IPS-18c (cell line): ENCODE data around the gene CSTPP1.
A peak's percentile ranks its signal among the peaks of the same experiment; 100 is the strongest.

Source experiments
- H3K4me3 ChIP-seq: 2 replicates; pipeline ENCODE4 v1.7.0; 2013; ENCODE audit warnings: low read depth, mild to moderate bottlenecking, low read length, moderate library complexity; ENCODE audit not compliant: insufficient read depth
- H3K9me3 ChIP-seq: one replicate; pipeline ENCODE4 v1.6.1; 2013; ENCODE audit warnings: mild to moderate bottlenecking, low read length, moderate library complexity; ENCODE audit not compliant: control insufficient read depth, insufficient read depth

CSTPP1 gene

GRCh38 chr11:46936138-46937110 is at the start of gene CSTPP1:
Gene CSTPP1 (plus strand): TSS chr11:46936761. CDS start chr11:46936806, 45 bp downstream.
- Histone ChIP-seq H3K4me3 (peak within 1 kb of the TSS; percentile 69), H3K9me3 (no peaks in the 10 kb centered on the region)

- Histone ChIP-seq H3K4me3 (no peak overlapping the region), H3K9me3 (no peaks in the 10 kb centered on the region)
Measured at GRCh38 chr11:46888636-46889035, 47.9 kb upstream of the CSTPP1 start.

- Histone ChIP-seq H3K9me3 (no peaks in the 10 kb centered on the region), H3K4me3 (no peak overlapping the region)
Measured at GRCh38 chr11:46889251-46889650, 47.3 kb upstream of the CSTPP1 start.

GRCh38 chr11:46889689-46890475 is 46.7 kb upstream of the CSTPP1 start:
- no peak overlapping the region for H3K4me3 ChIP-seq
- no peaks in the 10 kb centered on the region for H3K9me3 ChIP-seq

- Histone ChIP-seq H3K9me3 (no peaks in the 10 kb centered on the region), H3K4me3 (no peak overlapping the region)
Measured at GRCh38 chr11:46890665-46891064, 45.9 kb upstream of the CSTPP1 start.

GRCh38 chr11:46892109-46892508 is 44.5 kb upstream of the CSTPP1 start:
- Histone ChIP-seq H3K9me3 (no peaks in the 10 kb centered on the region), H3K4me3 (no peak overlapping the region)

- Histone ChIP-seq H3K4me3 (no peak overlapping the region), H3K9me3 (no peaks in the 10 kb centered on the region)
Measured at GRCh38 chr11:46892838-46893237, 43.7 kb upstream of the CSTPP1 start.

- Histone ChIP-seq H3K4me3 (no peak overlapping the region), H3K9me3 (peaks cover 2% of the 10 kb centered on the region)
Measured at GRCh38 chr11:46894506-46894905, 42.1 kb upstream of the CSTPP1 start.

GRCh38 chr11:46894961-46895360 is 41.6 kb upstream of the CSTPP1 start:
- peaks cover 2% of the 10 kb centered on the region for H3K9me3 ChIP-seq
- no peak overlapping the region for H3K4me3 ChIP-seq

- Histone ChIP-seq H3K9me3 (peaks cover 2% of the 10 kb centered on the region), H3K4me3 (no peak overlapping the region)
Measured at GRCh38 chr11:46895821-46896220, 40.7 kb upstream of the CSTPP1 start.

- H3K9me3 ChIP-seq = peaks cover 2% of the 10 kb centered on the region
- no peak overlapping the region for H3K4me3 ChIP-seq
Measured at GRCh38 chr11:46896719-46897406, 39.7 kb upstream of the CSTPP1 start.

GRCh38 chr11:46898396-46899095 is 38.0 kb upstream of the CSTPP1 start:
- Histone ChIP-seq H3K9me3 (peaks cover 2% of the 10 kb centered on the region), H3K4me3 (no peak overlapping the region)

- peaks cover 2% of the 10 kb centered on the region for H3K9me3 ChIP-seq
- no peak overlapping the region for H3K4me3 ChIP-seq
Measured at GRCh38 chr11:46899501-46900025, 37.0 kb upstream of the CSTPP1 start.

- H3K4me3 ChIP-seq = no peak overlapping the region
- H3K9me3 ChIP-seq = peaks cover 2% of the 10 kb centered on the region
Measured at GRCh38 chr11:46900091-46900746, 36.3 kb upstream of the CSTPP1 start.

- H3K9me3 ChIP-seq = peaks cover 2% of the 10 kb centered on the region
Measured at GRCh38 chr11:46901156-46901555, 35.4 kb upstream of the CSTPP1 start.

GRCh38 chr11:46902694-46903093 is 33.9 kb upstream of the CSTPP1 start:
- H3K4me3 ChIP-seq = no peak overlapping the region
- H3K9me3 ChIP-seq = peaks cover 2% of the 10 kb centered on the region

More at GRCh38 chr11:46901156-46901555, 35.4 kb upstream of the CSTPP1 start:
- no peak overlapping the region for H3K4me3 ChIP-seq
